ENCODE results near the gene DOK6.

DOK6 gene

DNA sequence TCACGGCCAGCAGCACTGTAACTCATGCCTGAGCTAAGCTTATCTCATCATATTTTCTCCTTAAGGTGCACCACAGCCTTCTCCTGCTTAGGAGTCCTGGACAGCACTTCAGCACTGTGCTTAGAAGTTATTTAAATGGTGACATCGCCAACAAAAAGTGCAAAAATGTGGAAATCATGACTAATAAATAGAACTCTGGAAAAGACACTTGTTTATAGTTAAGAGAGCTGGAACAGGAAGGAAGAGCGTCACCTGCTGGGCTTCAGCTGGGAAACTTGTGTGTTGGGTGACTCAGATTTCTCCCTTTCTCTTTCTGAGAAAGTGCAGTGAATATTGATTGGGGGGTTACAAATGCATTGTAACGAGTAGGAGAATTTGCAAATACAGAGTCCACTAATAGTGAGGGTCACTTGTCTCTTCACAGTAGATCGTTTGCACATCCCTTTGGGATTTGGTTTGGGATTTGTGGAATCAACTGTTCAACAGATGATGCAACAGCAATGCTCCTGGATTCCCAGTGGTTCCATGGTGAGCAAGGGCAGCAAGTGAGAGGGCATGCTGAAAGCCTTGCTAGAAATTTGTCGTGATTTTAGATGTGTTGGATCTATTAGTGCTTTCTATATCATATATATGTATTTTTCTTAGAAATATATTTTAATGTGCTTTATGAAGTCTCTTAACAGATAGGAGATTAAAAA, 84.2 kb downstream of the DOK6 start:
- H3K4me1 Mint-ChIP-seq (ENCODE audit: low read depth), result no peaks in the 10 kb centered on the region
- H3K9me3 Mint-ChIP-seq, result peaks cover 9% of the 10 kb centered on the region
- H3K27ac Mint-ChIP-seq, result no peak overlapping the region
- intact Hi-C loops (cut with micrococcal nuclease), result no loop called here
- H3K36me3 Mint-ChIP-seq (ENCODE audit: low read depth), result no peaks in the 10 kb centered on the region
- no peak overlapping the region for H3K4me3 Mint-ChIP-seq
- H3K27me3 Mint-ChIP-seq, result no peaks in the 10 kb centered on the region

DNA sequence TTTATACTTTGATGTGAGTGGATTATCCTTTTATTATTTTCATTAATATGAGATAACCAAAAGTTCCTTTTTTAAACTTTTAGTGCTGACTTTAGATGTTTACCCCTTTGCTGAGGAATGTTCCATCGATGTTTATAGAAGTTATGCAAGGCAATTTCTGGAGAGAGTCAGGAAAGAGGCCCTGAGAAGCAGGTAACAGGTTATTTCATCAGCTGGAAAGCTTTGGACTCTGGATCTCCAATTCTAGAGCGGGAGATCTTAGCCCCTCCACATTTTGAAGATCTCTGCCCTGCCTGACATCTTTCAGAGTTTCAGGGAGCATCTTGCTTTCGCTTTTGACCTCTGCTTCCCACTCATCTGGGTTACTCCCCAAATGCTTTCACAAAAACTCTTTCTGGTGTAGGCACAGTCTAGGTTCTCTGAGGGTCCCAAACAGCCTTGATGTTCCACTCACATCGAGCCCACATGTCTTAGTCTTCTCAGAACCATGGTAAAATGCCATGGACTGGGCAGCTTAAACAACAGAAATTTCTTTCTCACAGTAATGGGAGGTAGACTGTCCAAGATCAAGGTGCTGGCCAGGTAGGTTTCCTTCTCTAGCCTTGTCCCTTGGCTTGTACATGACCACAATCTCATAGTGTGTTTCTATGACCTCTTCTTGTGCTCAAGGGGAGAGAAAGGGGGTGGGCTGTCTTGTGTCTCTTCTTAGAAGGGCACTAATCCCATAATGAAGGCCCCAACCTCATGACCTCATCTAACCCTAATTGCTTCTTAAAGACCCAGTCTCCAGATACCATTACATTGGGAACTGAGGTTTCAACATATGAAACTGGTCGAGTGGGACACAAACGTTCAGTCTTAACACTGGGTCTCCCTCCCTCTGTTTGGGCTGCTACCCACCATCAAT, 87.1 kb downstream of the DOK6 start:
- H3K36me3 Mint-ChIP-seq (ENCODE audit: low read depth), result no peaks in the 10 kb centered on the region
- intact Hi-C loops (cut with micrococcal nuclease), result no loop called here
- H3K4me3 Mint-ChIP-seq, result no peak overlapping the region
- no peaks in the 10 kb centered on the region for H3K27me3 Mint-ChIP-seq
- peaks cover 9% of the 10 kb centered on the region for H3K9me3 Mint-ChIP-seq
- H3K27ac Mint-ChIP-seq, result no peak overlapping the region
- no peaks in the 10 kb centered on the region for H3K4me1 Mint-ChIP-seq (ENCODE audit: low read depth)

DNA sequence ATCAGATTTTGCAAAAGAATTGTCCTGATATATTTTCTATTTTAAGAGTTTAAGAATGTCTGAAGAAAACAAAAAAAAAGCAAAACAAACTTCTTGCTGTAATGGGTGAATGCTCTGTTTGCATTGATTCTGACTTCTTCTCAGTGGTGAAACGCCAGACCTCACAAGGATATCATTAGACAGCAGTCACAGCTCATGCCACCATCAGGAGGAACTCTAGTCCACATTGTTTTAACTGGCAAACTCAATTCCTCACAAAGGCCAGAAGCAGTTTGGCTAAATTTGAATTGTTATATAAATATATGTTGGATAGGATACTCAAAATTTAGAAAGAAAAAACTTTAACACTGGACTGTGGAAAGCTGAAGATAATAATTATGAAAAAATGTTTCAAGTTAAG, 89.4 kb downstream of the DOK6 start:
- H3K9me3 Mint-ChIP-seq, result peaks cover 9% of the 10 kb centered on the region

DNA sequence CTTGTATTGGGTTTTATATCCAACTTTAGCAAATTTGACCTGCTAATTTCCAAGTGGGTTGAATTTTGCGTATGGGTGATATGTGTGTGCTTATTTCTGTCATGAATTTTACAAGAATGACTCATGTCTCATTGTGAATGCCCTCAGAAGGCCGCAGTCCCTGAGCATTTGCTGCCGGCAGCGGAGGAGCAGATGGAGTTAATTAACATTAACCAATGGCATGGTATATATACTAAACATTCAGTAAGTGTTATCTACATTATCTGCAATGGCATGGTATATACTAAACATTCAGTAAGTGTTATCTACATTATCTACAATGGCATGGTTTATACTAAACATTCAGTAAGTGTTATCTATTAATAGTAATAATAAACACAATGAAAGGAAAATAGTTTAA, 90.1 kb downstream of the DOK6 start:
- Mint-ChIP-seq H3K27me3 (no peaks in the 10 kb centered on the region), H3K4me1 (ENCODE audit: low read depth) (no peaks in the 10 kb centered on the region), H3K4me3 (no peak overlapping the region), H3K27ac (no peak overlapping the region), H3K36me3 (ENCODE audit: low read depth) (no peaks in the 10 kb centered on the region), H3K9me3 (peaks cover 17% of the 10 kb centered on the region)
- intact Hi-C loops (cut with micrococcal nuclease), result no loop called here

More for the DNA sequence above, 89.4 kb downstream of the DOK6 start:
- Mint-ChIP-seq H3K27me3 (no peaks in the 10 kb centered on the region), H3K27ac (no peak overlapping the region), H3K4me3 (no peak overlapping the region), H3K4me1 (ENCODE audit: low read depth) (no peaks in the 10 kb centered on the region), H3K36me3 (ENCODE audit: low read depth) (no peaks in the 10 kb centered on the region)
- intact Hi-C loops (cut with micrococcal nuclease), result no loop called here

DNA sequence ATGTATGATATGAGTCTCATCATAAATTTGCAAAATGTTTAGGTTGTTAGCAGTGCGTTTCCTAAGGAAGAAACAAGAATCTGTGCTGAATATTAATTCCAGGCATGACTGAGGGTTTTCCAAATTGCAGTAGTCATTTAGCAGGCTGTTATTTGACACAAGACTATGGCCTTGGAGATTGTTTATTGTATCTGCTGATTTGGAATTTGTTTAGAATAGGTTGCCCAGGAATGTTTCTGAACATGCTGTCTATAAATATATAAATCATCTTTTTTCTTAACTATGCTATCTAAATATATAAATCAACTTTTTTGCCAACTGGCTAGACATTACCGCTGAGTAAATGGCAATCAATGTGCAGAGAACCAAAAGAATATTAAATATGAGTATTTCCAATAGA, 90.9 kb downstream of the DOK6 start:
- intact Hi-C loops (cut with micrococcal nuclease), result no loop called here
- Mint-ChIP-seq H3K36me3 (ENCODE audit: low read depth) (no peaks in the 10 kb centered on the region), H3K27me3 (no peaks in the 10 kb centered on the region), H3K27ac (no peak overlapping the region), H3K4me1 (ENCODE audit: low read depth) (no peaks in the 10 kb centered on the region), H3K9me3 (peaks cover 21% of the 10 kb centered on the region), H3K4me3 (no peak overlapping the region)

DNA sequence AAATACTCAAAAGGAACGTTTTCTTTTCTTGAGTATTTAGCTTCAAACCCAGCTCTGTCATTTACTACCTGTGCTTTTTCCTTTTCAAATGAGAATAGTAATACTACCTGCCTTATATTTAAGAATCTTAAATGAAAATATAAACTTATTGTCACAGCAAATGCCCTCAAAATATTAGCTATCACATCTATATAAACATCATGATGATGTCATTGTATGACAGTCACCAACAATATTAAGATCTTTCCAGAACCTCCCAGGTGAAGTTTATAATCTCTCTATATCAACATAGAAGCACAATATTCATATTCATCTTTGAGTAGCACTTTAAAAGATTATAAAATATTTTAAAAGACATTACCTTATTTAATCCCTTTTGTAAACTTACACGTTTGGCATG, 92.2 kb downstream of the DOK6 start:
- intact Hi-C loops (cut with micrococcal nuclease), result no loop called here
- Mint-ChIP-seq H3K4me1 (ENCODE audit: low read depth) (no peaks in the 10 kb centered on the region), H3K4me3 (no peak overlapping the region), H3K36me3 (ENCODE audit: low read depth) (no peaks in the 10 kb centered on the region), H3K27ac (no peak overlapping the region), H3K9me3 (peaks cover 21% of the 10 kb centered on the region), H3K27me3 (no peaks in the 10 kb centered on the region)

DNA sequence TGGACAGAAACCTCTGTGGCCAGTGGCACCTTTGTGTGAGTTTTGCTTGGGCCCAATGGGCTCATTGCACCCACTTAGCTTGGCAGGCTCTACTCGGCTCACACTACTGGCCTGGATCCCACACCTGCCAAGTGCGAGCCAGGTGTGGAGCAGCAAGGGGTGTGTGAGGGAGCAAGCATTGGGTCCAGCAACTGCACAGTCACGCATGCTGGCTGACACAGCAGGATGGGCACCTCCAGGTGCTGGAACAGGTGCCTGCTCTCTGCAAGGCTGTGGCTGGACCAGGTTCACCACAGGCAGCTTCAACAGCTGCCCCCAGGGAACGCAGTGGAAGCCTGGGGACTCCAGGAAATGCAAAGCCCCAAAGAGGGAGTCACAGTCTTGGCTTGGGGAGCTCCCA, 94.2 kb downstream of the DOK6 start:
- H3K4me3 Mint-ChIP-seq, result no peak overlapping the region
- H3K9me3 Mint-ChIP-seq, result peaks cover 12% of the 10 kb centered on the region
- intact Hi-C loops (cut with micrococcal nuclease), result no loop called here

DNA sequence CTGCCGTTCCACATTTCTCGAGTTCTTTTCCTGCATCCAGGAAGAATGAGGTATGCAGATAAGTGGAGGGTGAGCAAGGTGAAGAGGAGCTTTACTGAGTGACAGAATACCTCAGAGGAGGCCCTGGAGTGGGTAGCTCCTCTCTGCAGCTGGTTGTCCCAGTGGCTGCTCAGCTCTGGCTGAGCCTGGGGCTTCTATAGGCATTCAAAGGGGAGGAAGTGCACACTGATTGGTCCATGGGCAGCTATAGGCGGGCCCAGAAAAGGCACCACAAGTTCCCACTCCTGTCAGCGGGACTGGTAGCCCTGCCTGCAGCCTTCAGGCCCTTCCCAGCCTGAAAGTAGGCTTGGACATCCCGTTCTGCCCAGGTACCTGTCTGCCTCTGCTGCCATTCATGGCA, 94.7 kb downstream of the DOK6 start:
- H3K27me3 Mint-ChIP-seq, result no peaks in the 10 kb centered on the region
- H3K4me3 Mint-ChIP-seq, result no peak overlapping the region
- no peak overlapping the region for H3K27ac Mint-ChIP-seq
- H3K4me1 Mint-ChIP-seq (ENCODE audit: low read depth), result no peaks in the 10 kb centered on the region
- intact Hi-C loops (cut with micrococcal nuclease), result no loop called here
- peaks cover 12% of the 10 kb centered on the region for H3K9me3 Mint-ChIP-seq
- no peaks in the 10 kb centered on the region for H3K36me3 Mint-ChIP-seq (ENCODE audit: low read depth)

More for the DNA sequence above, 94.2 kb downstream of the DOK6 start:
- Mint-ChIP-seq H3K36me3 (ENCODE audit: low read depth) (no peaks in the 10 kb centered on the region), H3K27me3 (no peaks in the 10 kb centered on the region), H3K27ac (no peak overlapping the region), H3K4me1 (ENCODE audit: low read depth) (no peaks in the 10 kb centered on the region)

DNA sequence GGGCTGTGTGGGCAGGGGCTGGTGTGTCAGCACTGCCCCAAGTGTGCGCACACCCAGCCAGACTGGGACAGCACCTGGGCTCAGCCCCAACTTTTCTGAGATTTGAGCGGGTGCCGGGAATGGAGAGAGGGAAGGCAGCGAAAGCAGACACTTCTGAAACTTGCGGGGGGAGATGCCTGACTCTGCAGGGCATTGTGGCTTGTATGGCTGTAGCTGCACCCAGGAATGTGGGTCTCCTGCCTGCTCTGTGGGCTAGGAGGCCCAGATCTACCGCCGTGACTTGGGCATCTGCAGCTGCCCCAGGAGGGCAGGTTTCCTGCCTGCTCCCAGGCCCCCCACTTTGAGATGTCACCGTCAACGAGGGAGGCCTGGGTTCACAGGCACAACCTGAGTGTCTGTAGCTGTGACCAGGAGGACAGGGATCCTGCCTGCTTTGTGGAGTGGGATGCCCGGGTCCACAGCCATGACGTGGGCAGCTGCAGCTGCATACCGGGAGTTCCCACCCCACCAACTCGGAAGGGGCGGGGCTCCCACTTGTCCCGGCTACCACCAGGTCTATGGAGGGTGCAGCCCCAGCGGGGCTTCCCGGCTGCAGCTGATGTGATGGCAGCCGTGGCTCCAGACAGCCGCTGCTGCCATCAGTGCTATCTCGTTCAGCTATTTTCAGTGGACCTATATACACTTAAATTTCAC, 95.3 kb downstream of the DOK6 start:
- Mint-ChIP-seq H3K36me3 (ENCODE audit: low read depth) (no peaks in the 10 kb centered on the region), H3K4me1 (ENCODE audit: low read depth) (no peaks in the 10 kb centered on the region)

DNA sequence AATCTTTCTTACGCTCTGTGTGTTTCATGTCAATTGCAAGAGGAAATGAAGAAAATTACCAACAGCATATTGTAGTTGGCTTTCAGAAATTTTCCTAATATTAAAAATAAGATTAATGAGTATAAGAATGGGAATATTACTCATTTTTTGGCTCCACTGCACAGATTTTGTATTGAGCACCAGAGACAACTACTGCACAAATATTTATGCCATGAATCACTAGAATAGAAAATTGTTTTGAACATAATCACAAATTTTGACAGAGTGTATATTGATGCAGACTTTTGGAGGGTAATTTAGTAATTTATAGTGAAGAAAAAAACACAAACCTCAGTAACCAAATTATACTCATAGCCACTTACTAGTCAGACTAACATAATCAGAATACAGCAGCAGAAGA, 118.3 kb downstream of the DOK6 start:
- Mint-ChIP-seq H3K4me1 (ENCODE audit: low read depth) (no peaks in the 10 kb centered on the region), H3K9me3 (no peaks in the 10 kb centered on the region), H3K36me3 (ENCODE audit: low read depth) (no peaks in the 10 kb centered on the region), H3K27me3 (no peaks in the 10 kb centered on the region), H3K4me3 (no peak overlapping the region), H3K27ac (no peak overlapping the region)
- intact Hi-C loops (cut with micrococcal nuclease), result no loop called here

More for the DNA sequence above, 95.3 kb downstream of the DOK6 start:
- intact Hi-C loops (cut with micrococcal nuclease), result no loop called here
- peaks cover 12% of the 10 kb centered on the region for H3K9me3 Mint-ChIP-seq
- no peak overlapping the region for H3K27ac Mint-ChIP-seq
- no peak overlapping the region for H3K4me3 Mint-ChIP-seq
- no peaks in the 10 kb centered on the region for H3K27me3 Mint-ChIP-seq

DNA sequence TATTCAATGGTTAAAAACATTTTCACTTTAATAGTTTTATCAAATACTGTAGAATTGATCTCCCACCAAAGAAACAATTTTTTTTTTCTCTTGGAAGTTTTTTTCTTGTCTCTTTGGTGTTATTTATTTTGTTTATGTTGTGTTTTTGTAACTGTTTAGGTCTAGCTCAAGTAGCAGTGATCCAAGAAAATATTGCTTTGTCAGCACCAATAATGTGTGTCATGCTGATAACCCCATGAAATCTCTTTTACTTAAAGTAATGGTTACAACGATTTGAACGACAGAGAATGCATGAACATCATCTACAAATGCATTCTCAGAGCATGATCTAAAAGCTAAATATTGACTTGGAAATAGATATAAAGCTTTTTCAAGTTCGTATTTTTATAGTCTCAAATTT, 122.9 kb downstream of the DOK6 start:
- Mint-ChIP-seq H3K4me3 (no peak overlapping the region), H3K27me3 (no peaks in the 10 kb centered on the region), H3K36me3 (ENCODE audit: low read depth) (no peaks in the 10 kb centered on the region), H3K9me3 (peaks cover 7% of the 10 kb centered on the region), H3K4me1 (ENCODE audit: low read depth) (no peaks in the 10 kb centered on the region), H3K27ac (no peak overlapping the region)
- intact Hi-C loops (cut with micrococcal nuclease), result no loop called here

DNA sequence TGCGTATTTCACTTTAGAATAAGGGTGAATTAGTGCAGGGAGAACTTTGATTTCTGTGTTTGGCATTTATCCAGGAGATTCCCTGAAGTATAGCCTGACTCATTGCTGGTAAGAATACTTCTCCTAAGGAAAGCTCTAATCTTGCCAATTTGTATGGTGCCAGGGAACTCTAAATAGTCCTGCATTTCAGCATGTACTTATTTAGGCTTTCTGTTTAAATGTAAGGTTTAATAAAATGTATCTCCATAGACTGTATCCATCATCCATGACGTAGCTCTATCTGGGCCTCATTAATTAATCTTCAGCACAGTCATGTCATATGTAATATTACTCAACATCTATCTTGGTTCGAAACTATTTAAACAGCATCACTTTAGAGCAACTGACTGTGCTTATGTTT, 127.7 kb downstream of the DOK6 start:
- Mint-ChIP-seq H3K27me3 (no peaks in the 10 kb centered on the region), H3K4me3 (no peak overlapping the region), H3K9me3 (peaks cover 15% of the 10 kb centered on the region), H3K4me1 (ENCODE audit: low read depth) (no peaks in the 10 kb centered on the region), H3K27ac (no peak overlapping the region), H3K36me3 (ENCODE audit: low read depth) (no peaks in the 10 kb centered on the region)
- intact Hi-C loops (cut with micrococcal nuclease), result no loop called here

DNA sequence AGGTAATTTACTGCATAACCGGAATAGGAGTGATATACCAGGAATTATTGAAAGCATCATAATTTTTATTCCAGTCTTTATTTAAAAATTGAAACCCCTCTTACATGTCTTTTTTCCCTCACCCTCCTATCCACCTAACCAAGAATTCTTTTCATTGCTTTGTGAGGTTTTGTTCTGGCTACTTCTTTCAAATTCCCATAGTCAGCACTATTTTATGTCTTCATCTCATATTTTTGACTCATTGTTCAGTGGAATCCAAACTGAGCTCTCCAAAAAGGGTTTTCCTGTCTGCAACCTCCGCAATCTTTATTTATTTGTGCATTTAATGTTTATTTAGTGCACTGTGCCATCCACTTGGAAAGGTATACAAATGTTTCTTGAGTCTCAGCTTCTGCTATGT, 128.5 kb downstream of the DOK6 start:
- Mint-ChIP-seq H3K27ac (no peak overlapping the region), H3K4me3 (no peak overlapping the region), H3K4me1 (ENCODE audit: low read depth) (no peaks in the 10 kb centered on the region), H3K9me3 (peaks cover 15% of the 10 kb centered on the region), H3K27me3 (no peaks in the 10 kb centered on the region), H3K36me3 (ENCODE audit: low read depth) (no peaks in the 10 kb centered on the region)
- intact Hi-C loops (cut with micrococcal nuclease), result no loop called here

DNA sequence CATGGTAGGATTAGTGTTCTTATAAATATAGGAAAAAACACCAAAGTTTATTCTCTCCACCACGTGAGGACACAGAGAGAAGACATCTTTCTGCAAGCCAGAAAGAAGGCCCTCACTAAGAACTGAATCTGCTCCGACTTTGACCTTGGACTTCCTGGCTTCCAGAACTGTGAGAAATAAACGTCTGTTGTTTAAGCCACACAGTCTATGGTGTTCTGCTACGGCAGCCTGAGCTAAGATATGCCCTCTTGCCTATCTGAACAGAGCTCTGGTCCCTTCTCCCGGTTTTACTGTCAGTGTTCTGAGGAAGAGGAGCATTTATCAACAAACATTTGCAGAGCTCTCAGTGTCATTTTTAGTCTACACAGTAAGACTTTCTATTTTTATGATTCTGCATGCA, 131.3 kb downstream of the DOK6 start:
- peaks cover 12% of the 10 kb centered on the region for H3K9me3 Mint-ChIP-seq
- H3K36me3 Mint-ChIP-seq (ENCODE audit: low read depth), result no peaks in the 10 kb centered on the region
- intact Hi-C loops (cut with micrococcal nuclease), result no loop called here
- H3K27me3 Mint-ChIP-seq, result no peaks in the 10 kb centered on the region
- no peak overlapping the region for H3K27ac Mint-ChIP-seq
- H3K4me3 Mint-ChIP-seq, result no peak overlapping the region
- no peaks in the 10 kb centered on the region for H3K4me1 Mint-ChIP-seq (ENCODE audit: low read depth)
